DMS79 (cell line): ENCODE measurements around the gene SCART1.
"Not testable (repeated sequence)": the region's sequence is repeated elsewhere in the genome, so short reads cannot be mapped to it uniquely, and the experiment has no call there.

Experiments
- DNase-seq: peaks from one replicate; lab custom pipeline; 2025; lab: John Stamatoyannopoulos, UW

SCART1 gene

DNA sequence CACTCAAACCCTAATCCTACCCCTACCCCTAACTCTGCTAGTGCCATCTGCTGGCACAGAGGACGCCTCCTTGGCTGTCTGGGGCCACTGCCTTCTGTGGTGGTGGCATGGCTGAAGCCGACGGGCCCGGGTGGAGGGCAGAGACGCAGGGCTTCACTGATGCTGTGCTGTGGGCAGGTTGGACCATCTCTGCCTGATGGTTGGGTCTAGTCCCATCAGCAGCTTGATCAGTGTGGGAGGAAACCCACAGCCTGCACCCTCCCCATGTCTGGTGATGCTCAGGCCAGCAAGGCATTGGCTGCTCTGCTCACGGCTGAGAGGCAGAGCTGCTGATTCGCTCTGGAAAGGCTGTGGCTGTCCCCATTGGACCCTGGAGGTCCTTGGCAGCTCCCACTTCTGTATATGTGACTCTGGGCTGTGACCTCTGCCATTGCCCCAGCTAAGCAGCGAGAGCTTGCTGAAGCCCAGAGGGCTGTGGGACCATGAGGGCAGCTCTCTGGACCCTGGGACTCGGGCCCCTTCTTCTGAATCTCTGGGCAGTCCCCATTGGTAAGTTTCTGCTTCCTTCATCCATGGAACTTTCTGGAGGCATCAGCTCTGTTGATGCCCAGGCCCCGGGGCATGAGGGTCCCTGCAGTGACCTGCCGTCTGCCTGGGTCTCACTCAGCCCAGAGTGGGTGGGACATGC lies at the start of gene SCART1:
TSS of gene SCART1 (plus strand) at position 430 of the 688 bp plus-strand sequence. CDS start at position 483, 53 bp downstream.
- no peak for DNase-seq

DNA sequence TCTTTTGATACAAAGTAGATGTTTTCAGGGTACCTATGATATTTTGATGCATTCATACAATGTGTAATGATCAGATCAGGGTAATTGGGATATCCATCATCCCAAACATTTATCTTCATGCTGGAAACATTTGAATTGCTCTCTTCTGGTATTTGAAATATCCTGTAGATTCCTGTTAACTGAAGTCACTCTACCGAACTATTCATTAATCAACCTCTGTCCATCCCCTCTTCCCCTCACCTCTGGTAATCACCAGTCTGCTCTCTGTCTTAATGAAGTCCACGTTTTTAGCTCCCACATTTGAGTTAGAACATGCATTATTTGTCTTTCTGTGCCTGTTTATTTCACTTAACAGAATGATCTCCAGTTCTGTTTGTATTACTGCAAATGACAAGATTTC lies 48.5 kb upstream of the SCART1 start:
- DNase-seq: no peak

DNA sequence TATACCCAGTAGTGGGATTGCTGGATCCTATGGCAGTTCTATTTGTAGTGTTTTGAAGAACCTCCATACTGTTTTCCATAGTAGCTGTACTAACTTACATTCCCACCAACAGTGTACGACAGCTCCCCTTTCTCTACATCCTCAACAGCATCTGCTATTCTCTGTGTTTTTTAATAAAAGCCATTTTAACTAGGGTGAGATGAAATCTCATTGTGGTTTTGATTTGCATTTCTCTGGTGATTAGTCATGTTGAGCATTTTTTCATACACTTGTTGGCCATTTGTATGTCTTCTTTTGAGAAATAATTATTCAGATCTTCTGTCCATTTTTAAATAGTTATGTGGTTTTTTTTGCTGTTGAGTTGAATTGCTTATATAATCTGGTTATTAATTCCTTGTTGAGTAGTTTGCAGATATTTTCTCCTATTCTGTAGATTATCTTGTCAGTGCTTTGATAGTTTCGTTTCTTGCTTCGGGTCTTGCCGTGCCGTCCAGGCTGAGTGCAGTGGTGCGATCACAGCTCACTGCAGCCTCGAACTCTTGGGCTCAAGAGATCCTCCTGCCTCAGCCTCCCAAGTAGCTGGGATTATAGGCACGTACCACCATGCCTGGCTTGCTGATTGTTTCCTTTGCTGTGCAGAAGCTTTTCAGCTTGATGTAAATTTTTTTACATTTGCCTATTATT lies 47.8 kb upstream of the SCART1 start:
- no peak for DNase-seq

DNA sequence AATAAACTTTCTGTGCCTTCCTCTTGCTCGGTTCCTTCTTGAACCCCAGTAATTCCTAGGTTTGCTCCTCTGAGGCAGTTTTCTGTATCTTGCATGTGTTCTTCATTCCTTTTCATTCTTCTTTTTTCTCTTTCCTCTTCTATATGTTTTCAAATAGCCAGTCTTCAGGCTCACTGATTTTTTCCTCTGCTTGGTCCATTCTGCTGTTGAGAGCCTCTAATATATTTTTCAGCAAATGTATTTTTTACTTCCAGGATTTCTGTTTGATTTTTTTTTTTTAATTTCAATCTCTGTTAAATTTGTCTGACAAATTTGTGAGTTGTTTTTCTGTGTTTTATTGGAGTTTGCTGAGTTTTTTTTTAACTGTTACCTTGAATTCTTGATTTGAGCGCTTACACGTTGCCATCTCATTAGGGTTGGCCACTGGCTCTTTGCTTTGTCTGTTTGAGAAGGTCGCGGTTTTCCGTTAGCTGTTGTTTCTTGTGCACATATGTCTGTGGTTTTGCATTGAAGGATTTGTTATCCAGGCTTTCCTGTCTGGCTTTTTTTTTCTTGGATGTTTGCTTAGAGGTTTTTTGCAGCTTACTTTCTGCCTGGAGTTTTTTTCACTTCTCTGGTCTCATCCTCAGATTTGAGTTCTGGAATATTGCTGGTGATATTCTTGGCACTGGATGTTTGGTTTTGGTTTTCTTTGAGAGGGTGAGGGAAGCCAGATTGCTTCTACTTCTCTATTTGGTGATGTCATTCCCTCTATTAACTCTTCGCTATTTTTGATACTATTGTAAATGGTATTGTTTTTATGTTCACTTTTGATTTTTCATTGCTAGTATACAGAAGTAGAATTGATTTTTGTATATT lies 42.0 kb upstream of the SCART1 start:
- DNase-seq: no peak

DNA sequence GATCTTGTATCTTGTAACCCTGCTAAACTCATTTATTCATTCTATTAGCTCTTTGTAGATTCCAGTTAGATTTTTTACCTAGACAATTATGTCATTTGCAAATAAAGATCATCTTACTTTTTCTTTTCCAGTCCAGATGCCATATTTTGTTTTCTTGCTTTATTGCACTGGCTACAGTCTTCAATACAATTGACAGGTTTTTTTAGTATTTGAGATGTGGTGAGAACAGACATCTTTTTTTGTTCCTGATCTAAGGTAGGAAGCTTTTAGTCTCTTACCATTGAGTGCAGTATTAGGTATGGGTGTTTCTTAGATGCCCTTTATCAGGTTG lies 41.4 kb upstream of the SCART1 start:
- DNase-seq: no peak

DNA sequence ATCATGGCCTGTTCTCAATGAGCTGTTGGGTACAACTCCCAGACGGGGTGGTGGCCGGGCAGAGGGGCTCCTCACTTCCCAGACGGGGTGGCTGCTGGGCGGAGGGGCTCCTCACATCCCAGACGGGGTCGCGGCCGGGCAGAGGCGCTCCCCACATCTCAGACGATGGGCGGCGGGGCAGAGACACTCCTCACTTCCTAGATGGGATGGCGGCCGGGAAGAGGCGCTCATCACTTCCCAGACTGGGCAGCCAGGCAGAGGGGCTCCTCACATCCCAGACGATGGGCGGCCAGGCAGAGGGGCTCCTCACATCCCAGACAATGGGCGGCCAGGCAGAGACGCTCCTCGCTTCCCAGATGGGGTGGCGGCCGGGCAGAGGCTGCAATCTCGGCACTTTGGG lies 39.3 kb upstream of the SCART1 start:
- not testable (repeated sequence) for DNase-seq

DNA sequence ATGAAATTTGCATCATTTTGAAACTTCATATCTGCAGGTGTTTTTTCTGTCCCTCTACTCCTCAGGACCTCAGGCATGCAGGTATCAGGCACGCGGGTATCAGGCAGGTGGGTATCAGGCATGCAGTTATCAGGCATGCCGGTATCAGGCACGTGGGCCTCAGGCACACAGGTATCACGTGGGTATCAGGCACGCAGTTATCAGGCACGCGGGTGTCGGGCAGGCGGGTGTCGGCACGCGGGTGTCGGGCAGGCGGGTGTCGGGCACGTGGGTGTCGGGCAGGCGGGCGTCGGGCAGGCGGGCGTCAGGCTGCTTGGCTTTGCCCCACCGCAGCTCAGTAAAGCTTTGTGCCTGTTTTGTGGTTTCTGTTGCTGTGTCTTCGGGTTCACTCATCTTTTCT lies 38.0 kb upstream of the SCART1 start:
- no peak for DNase-seq

DNA sequence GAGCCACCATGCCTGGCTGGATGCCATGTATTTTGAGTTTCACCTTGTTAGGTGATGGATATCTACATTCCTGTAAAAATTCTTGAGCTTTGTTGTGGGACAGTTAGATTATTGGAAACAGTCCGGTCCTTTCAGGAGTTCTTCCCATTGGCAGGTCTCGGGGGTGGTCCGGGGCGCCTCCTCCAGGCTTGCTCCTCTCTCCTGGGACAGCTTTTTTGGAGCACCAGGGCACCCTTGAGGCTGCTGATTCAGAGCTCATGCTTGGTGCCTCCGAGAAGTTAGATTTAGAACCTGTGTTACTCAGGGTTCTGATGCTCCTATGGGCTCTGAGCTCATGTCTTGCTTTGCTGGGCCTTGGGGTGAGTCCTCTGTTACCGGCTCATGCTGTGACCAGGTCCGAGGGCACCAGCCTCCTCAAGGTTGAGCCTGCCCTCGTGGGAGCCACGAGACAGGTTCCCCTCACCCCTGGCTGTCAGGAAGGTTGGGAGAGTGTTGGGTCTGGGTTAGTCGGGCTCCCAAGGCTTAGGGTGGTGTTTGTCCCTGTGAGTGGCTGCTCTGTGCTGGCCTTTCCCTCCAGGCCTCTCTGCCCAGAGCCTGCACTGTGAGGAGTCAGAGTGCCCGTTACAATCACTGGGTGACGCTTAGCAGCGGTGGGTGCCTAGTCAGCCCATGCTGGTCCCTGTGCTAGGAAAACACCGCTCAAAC lies 35.3 kb upstream of the SCART1 start:
- DNase-seq: no peak

DNA sequence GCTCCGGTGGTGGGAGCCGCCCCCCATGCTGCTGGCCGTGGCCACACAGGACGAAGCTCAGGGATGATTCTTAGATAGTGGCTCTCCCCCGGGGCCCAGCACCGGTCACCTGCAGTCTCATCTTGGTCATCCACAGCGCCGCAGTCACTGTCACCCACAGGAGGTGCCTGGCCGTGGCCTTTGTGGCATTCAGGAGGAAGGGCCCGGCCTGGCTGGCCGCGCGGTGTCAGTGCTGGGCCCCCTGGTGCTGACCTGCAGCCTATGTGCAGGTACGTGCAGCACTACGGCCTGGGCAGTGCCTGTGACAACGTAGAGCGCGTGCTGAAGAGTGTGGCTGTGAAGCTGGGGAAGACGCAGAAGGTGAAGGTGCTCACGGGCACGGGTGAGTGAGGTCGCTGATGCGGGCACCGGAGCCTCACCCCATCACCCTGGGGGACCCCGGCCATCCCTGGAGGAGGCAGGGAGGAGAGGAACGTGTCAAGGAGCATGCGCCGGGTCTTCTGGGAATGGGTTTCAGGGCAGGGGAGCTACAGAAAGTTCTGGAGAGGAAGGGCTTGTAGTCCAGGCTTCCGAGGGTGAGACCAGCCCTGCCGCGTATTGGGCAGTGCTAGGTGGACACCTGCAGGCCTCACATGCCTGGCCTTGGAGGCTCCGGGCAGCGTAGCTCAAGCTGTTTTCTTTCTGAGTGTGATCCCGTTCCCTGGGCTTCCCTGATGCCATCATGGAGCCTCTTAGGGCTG lies 34.4 kb upstream of the SCART1 start:
- DNase-seq: no peak

DNA sequence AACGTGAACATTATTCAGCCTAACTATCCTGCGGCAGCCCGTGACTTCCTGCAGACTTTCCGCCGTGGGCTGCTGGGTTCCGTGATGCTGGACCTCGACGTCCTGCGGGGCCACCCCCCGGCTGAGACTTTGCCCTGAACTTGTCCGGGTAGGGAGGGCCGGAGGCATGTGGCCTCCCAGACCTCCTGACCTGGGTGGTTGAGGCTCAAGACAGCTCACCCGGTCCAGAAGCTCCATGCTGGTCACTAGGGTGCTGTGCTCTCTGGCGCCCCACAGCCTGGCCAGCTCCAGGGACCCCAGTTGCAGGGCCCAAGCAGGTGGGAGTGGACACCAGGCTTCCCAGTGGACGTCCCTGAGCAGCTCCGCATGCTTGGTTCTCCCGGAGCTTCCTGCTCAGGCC lies 33.7 kb upstream of the SCART1 start:
- no peak for DNase-seq

DNA sequence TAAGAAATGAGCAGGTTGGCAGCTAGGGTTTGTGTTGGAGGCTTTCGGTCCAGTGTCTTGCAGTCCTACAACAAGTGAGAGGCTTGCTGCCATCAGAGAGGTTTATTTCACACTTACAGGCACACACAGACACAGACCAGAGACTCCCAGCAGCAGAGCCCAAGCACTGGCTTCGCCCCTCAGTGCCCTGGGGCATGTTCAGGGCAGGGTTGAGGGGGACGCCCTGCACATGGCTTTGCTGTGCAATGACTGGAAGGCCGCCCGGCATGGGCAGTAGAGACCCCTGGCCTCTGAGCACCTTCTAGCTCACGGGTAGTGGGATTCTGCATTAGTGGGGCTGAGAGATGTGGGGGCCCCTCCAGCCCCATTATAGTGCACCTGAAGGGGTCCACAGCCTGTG lies 33.2 kb upstream of the SCART1 start:
- DNase-seq: no peak

DNA sequence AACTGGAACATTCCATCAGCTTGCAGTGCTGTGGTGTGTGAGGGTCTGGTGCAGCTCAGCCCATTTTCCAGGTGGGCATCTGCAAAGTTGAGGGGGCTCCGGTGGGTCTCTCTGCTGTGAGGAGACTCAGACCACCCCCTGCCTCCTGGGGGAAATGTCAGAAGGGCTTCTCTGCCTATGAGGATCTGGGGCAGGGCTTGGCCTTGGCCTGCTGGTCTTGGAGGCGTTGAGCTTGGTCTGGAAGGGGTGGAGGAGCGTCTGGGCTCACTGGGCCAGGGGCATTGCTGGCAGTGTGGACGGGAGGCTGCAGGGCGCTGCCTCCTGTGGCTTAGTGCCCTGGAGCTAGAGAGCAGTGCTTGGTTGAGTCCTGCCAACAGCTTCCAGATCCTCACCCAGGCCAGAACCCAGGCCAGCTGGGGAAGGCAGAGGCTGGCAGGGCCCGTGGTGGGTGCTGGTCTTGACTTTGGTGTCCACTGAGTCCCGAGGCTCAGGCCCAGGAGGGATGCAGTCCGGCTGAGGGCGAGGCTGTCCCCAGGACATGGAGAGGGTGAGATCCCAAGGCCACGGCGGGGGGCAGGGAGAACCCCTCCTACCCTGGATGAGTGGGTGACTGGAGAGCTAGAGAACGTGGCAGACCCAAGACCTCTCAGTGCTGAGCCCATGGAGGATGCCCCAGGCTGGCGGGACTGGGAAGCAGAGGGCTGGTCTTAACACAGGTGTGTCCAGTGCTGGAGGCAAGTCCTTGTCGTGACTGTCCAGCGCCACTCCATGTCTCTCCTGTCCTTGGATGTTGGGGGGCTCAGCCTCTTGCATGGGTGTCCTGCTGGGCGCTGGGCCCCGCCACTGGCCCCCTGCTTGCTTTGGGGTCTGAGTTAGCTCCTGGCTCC lies 32.2 kb upstream of the SCART1 start:
- no peak for DNase-seq

DNA sequence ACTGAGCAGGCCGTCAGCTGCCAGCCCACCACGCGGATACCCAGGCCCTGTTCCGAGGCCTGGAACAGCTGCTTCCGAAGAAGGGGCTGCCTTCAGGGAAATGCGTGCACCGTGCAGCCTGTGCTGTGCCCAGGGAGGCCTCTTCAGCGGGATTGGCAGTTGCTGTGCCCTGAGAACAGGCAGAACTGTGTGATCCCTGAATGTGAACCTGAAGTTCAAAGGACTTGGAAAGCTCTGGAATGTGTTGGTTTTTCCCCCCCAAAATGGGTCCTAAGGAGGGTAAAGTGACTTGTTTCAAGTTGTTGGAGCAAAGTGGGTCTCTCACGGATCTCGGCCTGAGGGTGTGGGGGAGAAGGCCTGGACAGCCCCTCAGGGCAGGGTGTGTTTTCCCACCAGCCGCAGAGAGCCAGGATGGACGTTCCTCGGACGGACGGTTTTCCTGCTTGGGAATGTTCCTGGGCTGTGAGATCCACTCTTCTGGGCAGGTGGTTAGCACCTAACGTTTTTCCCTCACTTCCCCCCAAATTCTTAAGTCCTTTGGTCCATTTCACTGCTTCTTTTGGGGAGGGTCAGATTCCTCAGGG lies 31.4 kb upstream of the SCART1 start:
- no peak for DNase-seq

DNA sequence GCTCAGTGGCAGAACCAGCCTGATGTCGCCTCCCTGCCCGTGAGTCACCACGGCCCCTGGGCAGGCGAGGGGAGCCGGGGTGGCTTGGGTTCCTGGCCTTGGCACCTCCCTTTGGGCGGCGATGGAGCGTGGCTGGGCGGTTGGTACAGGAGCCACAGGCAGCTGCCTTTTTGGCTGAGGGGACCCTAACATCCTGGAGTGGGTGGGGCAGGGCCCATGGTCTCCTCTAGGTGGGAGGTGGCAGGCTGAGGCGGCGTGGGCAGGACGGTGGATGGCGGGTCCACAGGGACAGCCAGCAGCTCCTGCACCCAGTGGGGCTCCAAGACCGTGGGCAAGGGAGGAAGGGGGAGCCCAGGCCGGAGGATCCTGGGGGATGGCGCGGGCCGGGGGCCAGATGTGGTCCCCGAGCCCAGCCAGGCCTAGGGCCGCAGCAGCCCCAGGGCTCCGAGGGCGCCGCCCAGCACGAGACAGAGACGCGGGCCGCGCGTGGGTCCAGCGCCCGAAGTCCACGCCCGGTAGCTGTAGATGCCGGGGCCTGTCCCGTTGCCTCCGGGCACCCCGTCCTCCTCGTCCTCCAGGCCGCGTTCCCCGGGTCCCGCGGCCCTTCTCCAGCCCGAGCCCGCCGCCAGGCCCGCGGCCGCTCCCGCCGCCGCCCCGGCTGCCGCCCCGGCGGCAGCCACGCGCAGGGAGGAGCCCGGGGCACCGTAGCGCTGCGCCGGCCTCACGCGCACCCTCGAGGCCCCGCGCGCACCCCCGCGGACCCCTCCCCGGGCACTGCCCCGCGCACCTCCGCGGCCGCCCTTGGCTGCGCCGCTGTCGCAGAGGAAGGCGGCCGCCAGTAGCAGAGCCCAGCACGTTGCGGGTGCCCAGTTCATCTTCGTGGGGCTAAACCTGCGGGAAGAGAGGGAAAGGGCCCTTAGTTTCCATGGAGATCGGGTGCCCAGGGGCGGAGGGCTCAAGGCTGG lies 30.7 kb upstream of the SCART1 start:
- DNase-seq: peak; percentile 3

DNA sequence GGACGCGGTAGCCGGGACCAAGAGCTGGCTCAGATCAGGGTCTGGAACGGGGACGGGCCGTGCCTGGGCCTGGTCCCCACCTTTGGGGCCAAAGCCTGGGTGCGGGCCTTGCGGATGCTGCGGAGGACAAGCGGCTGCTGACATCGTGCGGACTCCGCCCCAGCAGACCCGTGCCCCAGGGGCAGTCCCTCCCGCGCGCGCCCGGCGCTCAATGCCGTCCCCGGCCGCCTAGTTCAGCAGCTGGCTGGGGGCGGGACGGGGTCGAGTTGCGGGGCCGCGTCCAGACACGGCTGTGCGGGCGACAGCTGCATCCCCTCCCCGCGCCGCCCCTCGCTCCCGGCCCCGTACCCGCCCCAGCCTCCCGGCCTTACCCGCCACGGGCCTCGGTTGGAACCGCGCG lies 29.6 kb upstream of the SCART1 start:
- not testable (repeated sequence) for DNase-seq

DNA sequence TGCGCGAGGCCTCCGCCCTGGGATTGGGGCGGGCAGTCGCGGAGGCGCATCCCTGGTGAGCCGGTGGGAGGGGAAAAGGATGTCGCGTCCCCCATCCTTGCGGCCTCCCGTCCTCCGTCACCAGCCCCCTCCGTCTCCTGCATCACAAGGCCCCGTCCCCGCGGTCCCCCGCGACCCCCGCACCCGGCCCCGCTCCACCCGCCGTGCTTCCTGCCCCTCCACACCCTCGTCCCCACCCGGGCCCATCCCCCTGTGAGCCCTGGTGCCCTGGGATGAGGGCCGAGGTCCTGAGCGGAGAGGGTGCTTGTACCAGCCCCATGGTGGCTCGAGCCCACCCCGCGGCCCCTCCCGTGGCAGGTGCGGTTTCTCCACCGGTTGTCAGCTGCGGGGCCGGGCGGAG lies 29.1 kb upstream of the SCART1 start, which contains the start of gene SPRN:
TSS of gene SPRN (minus strand) at position 25 of the 400 bp plus-strand sequence. CDS start 944 bp downstream, outside the sequence.
- not testable (repeated sequence) for DNase-seq

DNA sequence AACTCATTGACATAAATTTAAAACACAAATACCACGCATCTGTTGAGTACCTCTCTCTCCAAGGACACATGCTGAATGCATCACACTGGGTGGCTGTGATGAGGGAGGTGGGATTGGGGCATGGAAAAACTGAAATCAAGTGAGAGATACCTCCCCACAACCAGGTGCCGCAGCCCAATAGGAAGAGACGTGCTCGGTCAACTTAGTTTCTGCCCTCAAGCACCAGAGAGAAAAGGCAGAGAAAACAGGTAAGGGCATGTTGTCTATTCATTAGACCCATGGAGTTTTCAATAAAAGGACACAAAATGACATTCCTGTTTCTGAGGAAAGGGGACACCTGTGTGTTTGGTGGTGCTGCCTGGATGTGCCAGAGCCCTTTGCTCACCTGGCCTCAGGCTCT lies 24.2 kb upstream of the SCART1 start:
- DNase-seq: not testable (repeated sequence)

DNA sequence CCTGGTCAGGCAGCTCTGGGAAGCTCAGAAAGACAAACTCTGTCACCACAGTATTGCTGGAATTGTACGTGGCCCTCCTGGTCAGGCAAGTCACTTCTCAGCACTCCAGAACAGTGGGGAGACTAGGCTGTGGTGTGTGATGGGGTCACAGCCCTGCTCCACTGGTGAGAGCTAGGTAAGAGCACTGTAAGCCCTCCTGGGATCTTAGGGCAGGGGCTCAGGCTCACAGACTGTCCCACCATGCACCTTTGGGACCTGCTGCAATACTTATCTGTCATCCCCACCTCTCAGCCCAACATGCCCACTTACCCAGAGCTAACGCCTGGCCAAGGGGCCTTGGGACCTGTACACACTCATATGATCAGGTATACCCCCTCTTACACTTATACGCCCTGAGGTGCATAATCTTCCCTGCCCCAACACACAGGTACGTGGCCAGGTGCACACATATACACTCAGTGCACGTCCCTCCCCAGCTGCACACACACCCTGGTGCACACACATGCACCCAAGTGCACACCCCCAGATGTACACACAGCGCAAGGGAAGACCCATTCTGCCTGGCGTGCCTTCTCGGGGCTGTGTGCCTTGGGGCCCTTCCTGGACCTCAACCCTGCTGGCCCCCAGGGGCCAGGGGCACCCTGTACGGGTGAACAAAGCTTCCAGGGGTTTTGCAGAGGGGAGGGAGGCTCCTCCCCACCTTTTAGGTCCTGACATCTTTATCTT lies 21.7 kb upstream of the SCART1 start:
- not testable (repeated sequence) for DNase-seq
